ENCODE data around the gene PCBP3. TPM values are rescaled to one million over a fixed set of nuclear protein-coding genes. Genes with fewer than 3 reads are reported as not detected.

Gene PCBP3
- total and polyA plus RNA-seq, 2 donors from 2014 or later = 2.3 to 5.4 TPM

- TF ChIP-seq, protein P1, sequence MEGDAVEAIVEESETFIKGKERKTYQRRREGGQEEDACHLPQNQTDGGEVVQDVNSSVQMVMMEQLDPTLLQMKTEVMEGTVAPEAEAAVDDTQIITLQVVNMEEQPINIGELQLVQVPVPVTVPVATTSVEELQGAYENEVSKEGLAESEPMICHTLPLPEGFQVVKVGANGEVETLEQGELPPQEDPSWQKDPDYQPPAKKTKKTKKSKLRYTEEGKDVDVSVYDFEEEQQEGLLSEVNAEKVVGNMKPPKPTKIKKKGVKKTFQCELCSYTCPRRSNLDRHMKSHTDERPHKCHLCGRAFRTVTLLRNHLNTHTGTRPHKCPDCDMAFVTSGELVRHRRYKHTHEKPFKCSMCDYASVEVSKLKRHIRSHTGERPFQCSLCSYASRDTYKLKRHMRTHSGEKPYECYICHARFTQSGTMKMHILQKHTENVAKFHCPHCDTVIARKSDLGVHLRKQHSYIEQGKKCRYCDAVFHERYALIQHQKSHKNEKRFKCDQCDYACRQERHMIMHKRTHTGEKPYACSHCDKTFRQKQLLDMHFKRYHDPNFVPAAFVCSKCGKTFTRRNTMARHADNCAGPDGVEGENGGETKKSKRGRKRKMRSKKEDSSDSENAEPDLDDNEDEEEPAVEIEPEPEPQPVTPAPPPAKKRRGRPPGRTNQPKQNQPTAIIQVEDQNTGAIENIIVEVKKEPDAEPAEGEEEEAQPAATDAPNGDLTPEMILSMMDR (IDR thresholded peaks at IDR 0.05; ENCODE audit: borderline replicate concordance, extremely low read depth, insufficient read depth) = no peak
- Histone ChIP-seq H3K9me3 (ENCODE audit: control insufficient read depth in 2 of 3, insufficient read depth in 1 of 3, low read length in 3 of 3) (no peaks in the 10 kb centered on the region), H3K4me3 (ENCODE audit: low read length in 3 of 3) (no peak overlapping the region), H3K9ac (ENCODE audit: low read length in 3 of 3) (no peak overlapping the region), H3K27ac (ENCODE audit: low read depth in 2 of 2, low read length in 2 of 2) (no peak overlapping the region), H3K36me3 (ENCODE audit: control insufficient read depth in 2 of 3, insufficient read depth in 3 of 3, low read length in 3 of 3) (no peaks in the 10 kb centered on the region), H3K27me3 (ENCODE audit: control insufficient read depth, insufficient read depth, low read length) (no peaks in the 10 kb centered on the region), H3K4me1 (ENCODE audit: control insufficient read depth in 2 of 3, insufficient read depth in 2 of 3, low read depth in 1 of 3, low read length in 3 of 3) (no peaks in the 10 kb centered on the region)
- intact Hi-C loops (cut with DNase I) = no loop called here
- no peak for FAIRE-seq
- no peak for DNase-seq
Observed at GRCh38 chr21:45858180-45858579, 214.7 kb downstream of the PCBP3 start.

DNA sequence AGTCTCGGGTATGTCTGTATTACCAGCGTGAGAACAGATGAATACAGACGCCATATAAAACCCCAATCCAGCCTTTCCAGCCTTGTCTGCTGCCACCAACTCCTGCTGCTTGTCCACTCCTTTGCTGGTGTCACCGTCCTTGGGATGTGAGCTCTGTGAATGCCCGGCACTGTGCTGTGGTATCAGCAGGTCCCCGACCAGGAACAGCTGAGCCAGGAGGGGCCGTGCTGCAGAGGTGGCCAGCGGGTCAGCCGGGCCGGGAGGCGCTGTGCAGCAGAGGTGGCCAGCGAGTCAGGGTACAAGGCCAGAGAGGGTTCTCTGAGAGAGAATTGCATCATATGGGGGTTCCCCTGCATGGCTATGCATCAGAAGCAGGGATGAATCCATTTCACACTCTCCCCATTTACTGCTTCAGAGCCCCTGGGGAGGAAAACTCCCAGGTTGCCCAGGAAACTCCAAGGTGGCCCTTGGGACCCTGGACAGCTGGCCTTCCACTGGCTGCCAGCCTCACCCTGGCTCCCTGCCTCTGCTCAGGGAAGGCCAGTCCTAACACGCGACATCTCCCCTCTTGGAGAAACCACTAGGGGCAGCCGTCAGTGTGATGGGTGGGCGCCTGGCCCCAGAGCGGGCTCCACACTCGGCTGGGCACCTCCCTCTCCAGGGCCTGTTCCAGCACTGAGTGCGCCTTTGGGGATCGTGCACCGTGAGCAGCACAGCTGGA is 215.7 kb downstream of the PCBP3 start:
- Histone ChIP-seq H3K9me3 (ENCODE audit: control insufficient read depth in 2 of 3, insufficient read depth in 1 of 3, low read length in 3 of 3) (no peaks in the 10 kb centered on the region), H3K4me3 (ENCODE audit: low read length in 3 of 3) (no peak overlapping the region), H3K27ac (ENCODE audit: low read depth in 2 of 2, low read length in 2 of 2) (no peak overlapping the region), H3K4me1 (ENCODE audit: control insufficient read depth in 2 of 3, insufficient read depth in 2 of 3, low read depth in 1 of 3, low read length in 3 of 3) (no peaks in the 10 kb centered on the region), H3K36me3 (ENCODE audit: control insufficient read depth in 2 of 3, insufficient read depth in 3 of 3, low read length in 3 of 3) (no peaks in the 10 kb centered on the region), H3K9ac (ENCODE audit: low read length in 3 of 3) (no peak overlapping the region), H3K27me3 (ENCODE audit: control insufficient read depth, insufficient read depth, low read length) (no peaks in the 10 kb centered on the region)
- FAIRE-seq (no peak), DNase-seq (no peak)
- TF ChIP-seq, protein P1 (IDR thresholded peaks at IDR 0.05; ENCODE audit: borderline replicate concordance, extremely low read depth, insufficient read depth) = no peak
- intact Hi-C loops (cut with DNase I) = no loop called here

- TF ChIP-seq, protein P1 (IDR thresholded peaks at IDR 0.05; ENCODE audit: borderline replicate concordance, extremely low read depth, insufficient read depth) = no peak
- H3K4me1 ChIP-seq (ENCODE audit: control insufficient read depth in 2 of 3, insufficient read depth in 2 of 3, low read depth in 1 of 3, low read length in 3 of 3) = no peaks in the 10 kb centered on the region
- H3K4me3 ChIP-seq (ENCODE audit: low read length in 3 of 3) = no peak overlapping the region
- no peaks in the 10 kb centered on the region for H3K9me3 ChIP-seq (ENCODE audit: control insufficient read depth in 2 of 3, insufficient read depth in 1 of 3, low read length in 3 of 3)
- H3K27me3 ChIP-seq (ENCODE audit: control insufficient read depth, insufficient read depth, low read length) = no peaks in the 10 kb centered on the region
- intact Hi-C loops (cut with DNase I) = no loop called here
- no peaks in the 10 kb centered on the region for H3K36me3 ChIP-seq (ENCODE audit: control insufficient read depth in 2 of 3, insufficient read depth in 3 of 3, low read length in 3 of 3)
- FAIRE-seq (no peak), DNase-seq (peak in 1 of 5 donors; percentile 45)
- H3K9ac ChIP-seq (ENCODE audit: low read length in 3 of 3) = no peak overlapping the region
- H3K27ac ChIP-seq (ENCODE audit: low read depth in 2 of 2, low read length in 2 of 2) = no peak overlapping the region
Observed at GRCh38 chr21:45859762-45860357, 216.3 kb downstream of the PCBP3 start.

Data from kidney (tissue), 14 donors.